Measurements from ENCODE around the gene NEU1.
"Not testable (repeated sequence)": the region's sequence is repeated elsewhere in the genome, so short reads cannot be mapped to it uniquely, and the experiment has no call there.

NEU1 gene

GRCh38 chr6:31871046-31871659 is 8.5 kb upstream of the NEU1 start:
- DNase-seq: no peak

GRCh38 chr6:31870385-31870921 is 7.8 kb upstream of the NEU1 start:
- no peak for DNase-seq

GRCh38 chr6:31869343-31869742 is 6.7 kb upstream of the NEU1 start:
- no peak for DNase-seq

GRCh38 chr6:31868658-31868971 is 6.0 kb upstream of the NEU1 start:
- DNase-seq: not testable (repeated sequence)

- DNase-seq: no peak
Observed at GRCh38 chr6:31865205-31866118, 2.8 kb upstream of the NEU1 start.

GRCh38 chr6:31864818-31865204 is 2.2 kb upstream of the NEU1 start:
- DNase-seq: no peak

GRCh38 chr6:31864123-31864562 is 1.5 kb upstream of the NEU1 start:
- not testable (repeated sequence) for DNase-seq

DNA sequence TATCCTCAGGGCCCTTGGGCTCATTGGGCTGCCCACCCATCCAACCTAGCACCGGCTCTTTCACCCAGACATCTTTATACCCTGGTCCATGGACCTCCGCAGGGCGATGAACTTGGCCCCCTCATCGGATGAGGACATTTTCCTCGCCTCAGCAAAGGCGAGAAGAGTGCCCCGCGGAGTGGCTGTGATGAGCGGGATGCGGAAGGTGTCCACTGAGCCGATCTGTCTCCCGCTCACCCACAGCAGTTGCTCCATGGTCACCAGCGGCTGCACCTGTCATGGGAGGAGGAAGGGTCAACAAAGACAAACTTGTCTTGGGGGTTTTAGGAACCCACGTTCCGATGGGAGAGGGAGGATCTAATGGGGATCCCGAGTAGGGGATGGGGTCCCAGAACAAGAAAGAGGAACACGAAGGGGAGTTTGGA is 690 bp downstream of the NEU1 start:
- DNase-seq: peak; percentile 14

- no peak for DNase-seq
Observed at GRCh38 chr6:31861150-31861549, 1.5 kb downstream of the NEU1 start.

- no peak for DNase-seq
Observed at GRCh38 chr6:31860349-31860748, 2.3 kb downstream of the NEU1 start.

DNA sequence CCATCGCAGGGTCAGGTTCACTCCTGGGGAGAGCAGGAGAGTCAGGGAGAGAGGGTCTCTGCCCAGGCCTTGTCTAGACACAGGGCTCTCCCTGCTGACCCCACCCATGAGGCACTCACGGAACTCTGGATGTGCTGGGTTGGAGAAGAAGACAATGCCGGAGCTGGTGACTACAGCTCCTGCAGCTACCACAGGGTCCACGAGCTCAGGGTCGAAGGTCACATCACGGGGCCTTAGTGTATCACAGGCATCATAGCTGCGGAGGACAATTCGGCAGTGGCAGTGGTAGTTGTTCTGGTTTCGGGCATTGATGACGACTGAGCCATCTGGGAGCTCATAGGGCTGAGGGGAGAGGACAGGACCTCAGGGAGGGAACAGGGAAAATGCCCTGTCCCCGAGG is 2.7 kb downstream of the NEU1 start:
- DNase-seq: no peak

- no peak for DNase-seq
Observed at GRCh38 chr6:31858707-31859106, 3.9 kb downstream of the NEU1 start.

GRCh38 chr6:31857774-31858173 is 4.8 kb downstream of the NEU1 start:
- DNase-seq: not testable (repeated sequence)

DNA sequence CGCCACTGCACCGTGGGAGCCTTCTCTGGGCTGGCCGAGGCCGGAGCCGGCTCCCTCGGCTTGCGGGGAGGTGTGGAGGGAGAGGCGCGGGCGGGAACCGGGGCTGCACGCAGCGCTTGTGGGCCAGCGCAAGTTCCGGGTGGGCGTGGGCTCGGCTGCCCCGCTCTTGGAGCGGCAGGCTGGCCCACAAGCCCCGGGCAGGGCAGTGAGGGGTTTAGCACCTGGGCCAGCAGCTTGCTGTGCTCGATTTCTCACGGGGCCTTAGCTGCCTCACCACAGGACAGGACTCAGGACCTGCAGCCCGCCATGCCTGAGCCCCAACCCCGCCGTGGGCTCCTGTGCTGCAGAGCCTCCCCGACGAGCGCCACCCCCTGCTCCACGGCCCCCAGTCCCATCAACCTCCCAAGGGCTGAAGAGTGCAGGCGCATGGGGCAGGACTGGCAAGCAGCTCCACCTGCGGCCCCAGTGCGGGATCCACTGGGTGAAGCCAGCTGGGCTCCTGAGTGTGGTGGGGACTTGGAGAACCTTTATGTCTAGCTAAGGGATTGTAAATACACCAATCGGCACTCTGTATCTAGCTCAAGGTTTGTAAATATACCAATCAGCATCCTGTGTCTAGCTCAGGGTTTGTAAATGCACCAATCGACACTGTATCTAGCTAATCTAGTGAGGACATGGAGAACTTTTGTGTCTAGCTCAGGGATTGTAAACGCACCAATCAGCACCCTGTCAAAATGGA is 10.5 kb downstream of the NEU1 start:
- not testable (repeated sequence) for DNase-seq

GRCh38 chr6:31851485-31851832 is 11.2 kb downstream of the NEU1 start:
- no peak for DNase-seq

GRCh38 chr6:31850765-31851484 is 11.7 kb downstream of the NEU1 start:
- no peak for DNase-seq

DNA sequence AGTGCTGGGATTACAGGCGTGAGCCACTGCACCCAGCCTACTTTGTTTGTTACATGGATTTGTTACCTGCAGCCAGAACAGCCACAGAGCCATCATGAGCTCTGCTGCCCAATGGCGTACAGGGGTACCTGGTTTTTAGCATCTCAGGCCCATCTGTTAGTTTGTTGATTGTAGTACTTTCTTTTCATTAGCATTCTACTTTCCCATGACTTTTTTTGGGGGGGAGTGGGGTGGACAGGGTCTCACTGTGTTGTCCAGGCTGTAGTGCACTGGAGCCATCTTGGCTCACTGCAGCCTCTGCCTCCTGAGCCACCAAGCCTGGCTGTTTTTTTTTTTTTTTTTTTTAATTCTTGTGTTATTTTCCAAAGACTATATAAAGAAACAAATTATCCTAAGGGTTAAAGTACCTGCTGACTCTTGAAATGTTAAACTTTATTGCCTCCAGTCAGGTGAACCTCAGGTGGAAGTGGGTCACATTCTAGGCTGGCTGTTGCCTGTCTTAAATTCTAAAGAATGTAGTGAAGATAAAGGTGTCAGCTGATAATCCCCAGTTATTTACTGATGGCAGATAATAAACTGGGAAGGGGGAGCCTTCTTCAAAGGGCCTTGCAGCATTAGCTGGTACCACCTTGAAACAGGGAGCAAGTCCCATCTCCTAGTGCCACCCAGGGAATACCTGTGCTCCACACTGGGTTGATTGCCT is 15.2 kb downstream of the NEU1 start:
- DNase-seq: no peak

DNA sequence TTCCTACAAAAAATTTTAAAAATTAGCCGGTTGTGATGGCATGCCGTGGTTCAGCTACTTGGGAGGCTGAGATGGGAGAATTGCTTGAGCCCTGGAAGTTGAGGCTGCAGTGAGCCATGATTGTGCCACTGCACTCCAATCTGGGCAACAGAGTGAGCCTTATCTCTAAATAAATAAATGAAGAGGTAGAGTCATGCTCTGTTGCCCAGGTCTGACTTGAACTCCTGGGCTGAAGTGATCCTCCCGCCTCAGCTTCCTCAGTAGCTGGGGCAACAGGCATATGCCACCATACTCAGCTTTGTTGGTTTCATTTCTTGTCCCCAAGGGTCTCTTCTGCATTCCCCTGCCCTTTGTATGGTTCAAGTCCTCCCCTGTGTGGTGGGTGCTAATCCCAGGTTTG is 18.1 kb downstream of the NEU1 start:
- DNase-seq: no peak

- no peak for DNase-seq
Observed at GRCh38 chr6:31842053-31842452, 20.6 kb downstream of the NEU1 start.

GRCh38 chr6:31839779-31840126 is 22.9 kb downstream of the NEU1 start:
- not testable (repeated sequence) for DNase-seq

DNA sequence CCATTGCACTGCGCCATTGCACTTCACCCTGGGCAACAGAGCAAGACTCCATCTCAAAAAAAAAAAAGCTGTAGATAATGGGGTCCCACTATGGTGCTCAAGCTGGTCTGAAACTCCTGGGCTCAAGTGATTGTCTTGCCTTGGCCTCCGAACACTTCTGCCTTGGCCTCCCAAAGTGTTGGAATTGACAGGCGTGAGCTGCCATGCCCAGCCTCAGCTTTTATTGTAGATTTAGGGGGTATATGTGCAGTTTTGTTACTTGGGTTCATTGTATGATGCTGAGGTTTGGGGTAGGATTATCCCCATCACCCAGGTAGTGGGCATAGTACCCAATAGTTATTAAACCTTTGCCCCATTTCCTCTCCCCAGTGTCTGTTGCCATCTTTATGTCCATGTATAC is 23.7 kb downstream of the NEU1 start:
- no peak for DNase-seq

- DNase-seq: not testable (repeated sequence)
Observed at GRCh38 chr6:31838114-31838553, 24.5 kb downstream of the NEU1 start.
